ENCODE results near the gene TINAGL1.

TINAGL1 gene

GRCh38 chr1:31620631-31621497, 44.5 kb downstream of the TINAGL1 start:
- Histone ChIP-seq H3K4me1 (ENCODE audit: control insufficient read depth, insufficient read depth, low read length) (peaks cover 7% of the 10 kb centered on the region), H3K36me3 (ENCODE audit: insufficient read depth, low read length) (no peaks in the 10 kb centered on the region), H3K9ac (ENCODE audit: low read depth, low read length) (no peak overlapping the region), H3K4me3 (ENCODE audit: low read length) (no peak overlapping the region), H3K9me3 (replicated peaks; ENCODE audit: low read length) (no peaks in the 10 kb centered on the region), H3K27me3 (ENCODE audit: control insufficient read depth, insufficient read depth, low read length) (peaks cover 29% of the 10 kb centered on the region), H3K4me2 (ENCODE audit: low read length) (no peak overlapping the region)

GRCh38 chr1:31621498-31621820, 45.1 kb downstream of the TINAGL1 start:
- peaks cover 13% of the 10 kb centered on the region for H3K4me1 ChIP-seq (ENCODE audit: control insufficient read depth, insufficient read depth, low read length)
- H3K36me3 ChIP-seq (ENCODE audit: insufficient read depth, low read length), result no peaks in the 10 kb centered on the region
- H3K9ac ChIP-seq (ENCODE audit: low read depth, low read length), result no peak overlapping the region
- H3K27me3 ChIP-seq (ENCODE audit: control insufficient read depth, insufficient read depth, low read length), result peaks cover 24% of the 10 kb centered on the region
- no peak overlapping the region for H3K4me2 ChIP-seq (ENCODE audit: low read length)
- no peaks in the 10 kb centered on the region for H3K9me3 ChIP-seq (replicated peaks; ENCODE audit: low read length)
- no peak overlapping the region for H3K4me3 ChIP-seq (ENCODE audit: low read length)

GRCh38 chr1:31621847-31622730, 45.8 kb downstream of the TINAGL1 start:
- Histone ChIP-seq H3K4me2 (ENCODE audit: low read length) (no peak overlapping the region), H3K27me3 (ENCODE audit: control insufficient read depth, insufficient read depth, low read length) (peaks cover 17% of the 10 kb centered on the region), H3K4me3 (ENCODE audit: low read length) (no peak overlapping the region), H3K4me1 (ENCODE audit: control insufficient read depth, insufficient read depth, low read length) (peaks cover 19% of the 10 kb centered on the region), H3K9ac (ENCODE audit: low read depth, low read length) (no peak overlapping the region), H3K9me3 (replicated peaks; ENCODE audit: low read length) (no peaks in the 10 kb centered on the region), H3K36me3 (ENCODE audit: insufficient read depth, low read length) (no peaks in the 10 kb centered on the region)

- peaks cover 13% of the 10 kb centered on the region for H3K27me3 ChIP-seq (ENCODE audit: control insufficient read depth, insufficient read depth, low read length)
- peaks cover 32% of the 10 kb centered on the region for H3K4me1 ChIP-seq (ENCODE audit: control insufficient read depth, insufficient read depth, low read length)
- no peaks in the 10 kb centered on the region for H3K9me3 ChIP-seq (replicated peaks; ENCODE audit: low read length)
- no peak overlapping the region for H3K4me2 ChIP-seq (ENCODE audit: low read length)
- H3K9ac ChIP-seq (ENCODE audit: low read depth, low read length), result no peak overlapping the region
- no peak overlapping the region for H3K4me3 ChIP-seq (ENCODE audit: low read length)
- H3K36me3 ChIP-seq (ENCODE audit: insufficient read depth, low read length), result peaks cover 5% of the 10 kb centered on the region
Observed at GRCh38 chr1:31623365-31623764, 47.0 kb downstream of the TINAGL1 start.

- Histone ChIP-seq H3K9ac (ENCODE audit: low read depth, low read length) (no peak overlapping the region), H3K4me2 (ENCODE audit: low read length) (no peak overlapping the region), H3K36me3 (ENCODE audit: insufficient read depth, low read length) (peaks cover 14% of the 10 kb centered on the region), H3K4me1 (ENCODE audit: control insufficient read depth, insufficient read depth, low read length) (peaks cover 33% of the 10 kb centered on the region), H3K4me3 (ENCODE audit: low read length) (no peak overlapping the region), H3K27me3 (ENCODE audit: control insufficient read depth, insufficient read depth, low read length) (peaks cover 4% of the 10 kb centered on the region), H3K9me3 (replicated peaks; ENCODE audit: low read length) (no peaks in the 10 kb centered on the region)
Observed at GRCh38 chr1:31624309-31624708, 48.0 kb downstream of the TINAGL1 start.

- Histone ChIP-seq H3K27me3 (ENCODE audit: control insufficient read depth, insufficient read depth, low read length) (no peaks in the 10 kb centered on the region), H3K4me2 (ENCODE audit: low read length) (no peak overlapping the region), H3K4me1 (ENCODE audit: control insufficient read depth, insufficient read depth, low read length) (peaks cover 33% of the 10 kb centered on the region), H3K4me3 (ENCODE audit: low read length) (no peak overlapping the region), H3K36me3 (ENCODE audit: insufficient read depth, low read length) (peaks cover 20% of the 10 kb centered on the region), H3K9me3 (replicated peaks; ENCODE audit: low read length) (no peaks in the 10 kb centered on the region), H3K9ac (ENCODE audit: low read depth, low read length) (no peak overlapping the region)
Observed at GRCh38 chr1:31624731-31625514, 48.6 kb downstream of the TINAGL1 start.

GRCh38 chr1:31625561-31626222, 49.4 kb downstream of the TINAGL1 start:
- Histone ChIP-seq H3K9me3 (replicated peaks; ENCODE audit: low read length) (no peaks in the 10 kb centered on the region), H3K4me1 (ENCODE audit: control insufficient read depth, insufficient read depth, low read length) (peaks cover 33% of the 10 kb centered on the region), H3K9ac (ENCODE audit: low read depth, low read length) (no peak overlapping the region), H3K36me3 (ENCODE audit: insufficient read depth, low read length) (peaks cover 28% of the 10 kb centered on the region), H3K27me3 (ENCODE audit: control insufficient read depth, insufficient read depth, low read length) (no peaks in the 10 kb centered on the region), H3K4me3 (ENCODE audit: low read length) (no peak overlapping the region), H3K4me2 (ENCODE audit: low read length) (no peak overlapping the region)

- Histone ChIP-seq H3K4me1 (ENCODE audit: control insufficient read depth, insufficient read depth, low read length) (peaks cover 33% of the 10 kb centered on the region), H3K4me2 (ENCODE audit: low read length) (peak overlapping the region; percentile 70), H3K9me3 (replicated peaks; ENCODE audit: low read length) (no peaks in the 10 kb centered on the region), H3K36me3 (ENCODE audit: insufficient read depth, low read length) (peaks cover 36% of the 10 kb centered on the region), H3K27me3 (ENCODE audit: control insufficient read depth, insufficient read depth, low read length) (no peaks in the 10 kb centered on the region), H3K9ac (ENCODE audit: low read depth, low read length) (peak overlapping the region; percentile 27), H3K4me3 (ENCODE audit: low read length) (peak overlapping the region; percentile 31)
Observed at GRCh38 chr1:31626223-31627207, 50.2 kb downstream of the TINAGL1 start.

- Histone ChIP-seq H3K4me2 (ENCODE audit: low read length) (peak overlapping the region; percentile 70), H3K36me3 (ENCODE audit: insufficient read depth, low read length) (peaks cover 44% of the 10 kb centered on the region), H3K27me3 (ENCODE audit: control insufficient read depth, insufficient read depth, low read length) (no peaks in the 10 kb centered on the region), H3K9me3 (replicated peaks; ENCODE audit: low read length) (no peaks in the 10 kb centered on the region), H3K9ac (ENCODE audit: low read depth, low read length) (peak overlapping the region; percentile 3), H3K4me3 (ENCODE audit: low read length) (no peak overlapping the region), H3K4me1 (ENCODE audit: control insufficient read depth, insufficient read depth, low read length) (peaks cover 33% of the 10 kb centered on the region)
Observed at GRCh38 chr1:31627301-31627929, 51.1 kb downstream of the TINAGL1 start.

Measured in skeletal muscle satellite cell (primary cell).